GM12864 (cell line): ENCODE results near the gene NLRP4.
"Not testable (repeated sequence)": the region's sequence is repeated elsewhere in the genome, so short reads cannot be mapped to it uniquely, and the experiment has no call there.

Source experiments
- DNase-seq: peaks from one replicate; pipeline ENCODE4 v3.0.0-alpha.2; 2011; ENCODE audit warnings: low read depth
- H3K4me3 ChIP-seq: 2 replicates; pipeline ENCODE4 v1.5.1; 2011; ENCODE audit warnings: mild to moderate bottlenecking, low read depth, low read length, control low read depth
- CTCF ChIP-seq: IDR thresholded peaks from 2 replicates; pipeline ENCODE4 v1.5.1; 2011; ENCODE audit warnings: low read depth, mild to moderate bottlenecking, moderate library complexity, low read length, control low read depth, inconsistent platforms; ENCODE audit errors: missing control alignments

NLRP4 gene

DNA sequence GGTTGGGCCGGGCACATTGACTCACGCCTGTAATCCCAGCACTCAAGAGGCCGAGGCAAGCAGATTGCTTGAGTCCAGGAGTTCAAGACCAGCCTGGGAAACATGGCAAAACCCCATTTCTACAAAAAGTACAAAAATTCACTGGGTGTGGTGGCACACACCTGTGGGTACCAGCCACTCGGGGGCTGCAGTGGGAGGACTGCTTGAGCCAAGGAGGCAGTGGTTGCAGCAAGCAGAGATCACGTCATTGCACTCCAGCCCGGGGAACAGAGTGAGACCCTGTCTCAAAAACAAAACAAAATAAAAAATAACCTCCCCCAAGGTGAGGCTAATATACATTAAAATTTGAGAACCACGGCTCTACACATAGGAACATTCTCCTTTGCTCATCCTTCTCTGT lies 70.9 kb downstream of the NLRP4 start:
- TF ChIP-seq CTCF: no peak
- DNase-seq: no peak
- no peak overlapping the region for H3K4me3 ChIP-seq

DNA sequence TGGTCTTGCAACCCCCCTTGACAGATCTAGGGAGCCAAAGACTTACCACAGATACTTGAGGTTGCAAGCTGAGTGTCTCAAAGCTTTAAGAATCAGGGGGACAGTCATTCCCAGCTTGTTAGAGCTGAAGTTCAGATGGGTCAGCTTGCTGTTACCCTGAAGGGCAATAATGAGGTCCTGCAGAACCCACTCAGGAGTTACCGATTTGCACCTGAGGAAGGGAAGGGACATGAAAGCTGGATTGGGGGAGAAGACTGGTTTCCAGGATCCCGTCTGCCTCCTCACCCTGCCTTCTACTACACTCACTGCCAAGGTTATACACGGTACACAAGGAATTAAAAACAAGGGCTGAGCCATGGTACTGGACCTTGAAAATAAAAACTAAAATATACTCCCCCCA lies 71.4 kb downstream of the NLRP4 start:
- no peak for TF ChIP-seq CTCF
- DNase-seq: no peak
- no peak overlapping the region for H3K4me3 ChIP-seq

GRCh38 chr19:55909801-55910200 lies 73.5 kb downstream of the NLRP4 start:
- no peak for TF ChIP-seq CTCF
- H3K4me3 ChIP-seq: no peak overlapping the region
- no peak for DNase-seq

DNA sequence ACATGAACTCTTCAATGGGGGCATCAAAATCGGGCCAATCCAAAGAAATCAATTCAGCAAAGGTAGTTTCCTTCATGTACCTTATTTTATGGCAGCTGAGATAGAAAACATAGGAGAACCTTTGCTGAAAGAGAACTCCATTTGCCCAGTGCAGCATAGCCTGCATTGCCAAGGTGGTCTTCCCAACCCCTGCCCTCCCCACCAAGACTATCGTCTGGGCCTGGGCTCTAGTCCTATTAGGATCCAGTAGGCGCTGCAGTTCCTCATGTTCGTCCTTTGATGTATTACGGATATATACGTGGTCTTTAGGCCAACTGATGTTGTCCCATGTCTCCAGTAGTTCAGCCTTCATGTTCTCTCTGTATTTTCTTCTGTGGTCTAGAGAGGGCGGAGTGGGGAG lies 76.6 kb downstream of the NLRP4 start:
- no peak for TF ChIP-seq CTCF
- H3K4me3 ChIP-seq: no peak overlapping the region
- no peak for DNase-seq

- DNase-seq: no peak
- peak; percentile 67 for TF ChIP-seq CTCF
- no peak overlapping the region for H3K4me3 ChIP-seq
Measured at GRCh38 chr19:55913643-55914268, 77.4 kb downstream of the NLRP4 start.

- no peak overlapping the region for H3K4me3 ChIP-seq
- TF ChIP-seq CTCF: no peak
Measured at GRCh38 chr19:55923556-55923955, 87.2 kb downstream of the NLRP4 start.

GRCh38 chr19:55927991-55928390 lies 91.7 kb downstream of the NLRP4 start:
- no peak for DNase-seq
- TF ChIP-seq CTCF: no peak
- H3K4me3 ChIP-seq: no peak overlapping the region

More at GRCh38 chr19:55923556-55923955, 87.2 kb downstream of the NLRP4 start:
- DNase-seq: no peak

- not testable (repeated sequence) for H3K4me3 ChIP-seq, DNase-seq
Measured at GRCh38 chr19:55929258-55929657, 92.9 kb downstream of the NLRP4 start.
